ENCODE results near the gene GPR3.
"Not testable (repeated sequence)": the region's sequence is repeated elsewhere in the genome, so short reads cannot be mapped to it uniquely, and the experiment has no call there.

The GPR3 gene

DNA sequence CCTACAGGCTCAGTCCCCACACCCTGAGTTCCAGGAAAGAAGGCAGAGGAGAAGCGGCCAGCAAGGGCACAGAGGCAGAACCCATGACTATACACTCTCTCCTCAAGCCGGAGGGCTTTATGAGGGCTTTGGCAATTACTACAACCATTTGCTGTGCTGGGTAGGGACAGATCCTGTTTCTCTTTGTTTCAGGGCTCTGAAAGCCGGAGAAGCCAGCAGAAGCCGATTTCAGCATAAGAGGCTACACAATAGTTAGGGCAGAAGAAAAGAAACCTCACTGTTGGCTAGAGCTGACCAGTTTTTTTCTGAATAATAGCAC is 13.9 kb downstream of the GPR3 start:
- no peak overlapping the region for H3K4me3 ChIP-seq (ENCODE audit: control insufficient read depth, low read depth, low read length)
- TF ChIP-seq, protein P1, sequence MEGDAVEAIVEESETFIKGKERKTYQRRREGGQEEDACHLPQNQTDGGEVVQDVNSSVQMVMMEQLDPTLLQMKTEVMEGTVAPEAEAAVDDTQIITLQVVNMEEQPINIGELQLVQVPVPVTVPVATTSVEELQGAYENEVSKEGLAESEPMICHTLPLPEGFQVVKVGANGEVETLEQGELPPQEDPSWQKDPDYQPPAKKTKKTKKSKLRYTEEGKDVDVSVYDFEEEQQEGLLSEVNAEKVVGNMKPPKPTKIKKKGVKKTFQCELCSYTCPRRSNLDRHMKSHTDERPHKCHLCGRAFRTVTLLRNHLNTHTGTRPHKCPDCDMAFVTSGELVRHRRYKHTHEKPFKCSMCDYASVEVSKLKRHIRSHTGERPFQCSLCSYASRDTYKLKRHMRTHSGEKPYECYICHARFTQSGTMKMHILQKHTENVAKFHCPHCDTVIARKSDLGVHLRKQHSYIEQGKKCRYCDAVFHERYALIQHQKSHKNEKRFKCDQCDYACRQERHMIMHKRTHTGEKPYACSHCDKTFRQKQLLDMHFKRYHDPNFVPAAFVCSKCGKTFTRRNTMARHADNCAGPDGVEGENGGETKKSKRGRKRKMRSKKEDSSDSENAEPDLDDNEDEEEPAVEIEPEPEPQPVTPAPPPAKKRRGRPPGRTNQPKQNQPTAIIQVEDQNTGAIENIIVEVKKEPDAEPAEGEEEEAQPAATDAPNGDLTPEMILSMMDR (IDR thresholded peaks at IDR 0.05; ENCODE audit: control insufficient read depth, insufficient read depth, low read depth, low read length, missing control alignments) = no peak
- no peak for DNase-seq (ENCODE audit: low read depth)

DNA sequence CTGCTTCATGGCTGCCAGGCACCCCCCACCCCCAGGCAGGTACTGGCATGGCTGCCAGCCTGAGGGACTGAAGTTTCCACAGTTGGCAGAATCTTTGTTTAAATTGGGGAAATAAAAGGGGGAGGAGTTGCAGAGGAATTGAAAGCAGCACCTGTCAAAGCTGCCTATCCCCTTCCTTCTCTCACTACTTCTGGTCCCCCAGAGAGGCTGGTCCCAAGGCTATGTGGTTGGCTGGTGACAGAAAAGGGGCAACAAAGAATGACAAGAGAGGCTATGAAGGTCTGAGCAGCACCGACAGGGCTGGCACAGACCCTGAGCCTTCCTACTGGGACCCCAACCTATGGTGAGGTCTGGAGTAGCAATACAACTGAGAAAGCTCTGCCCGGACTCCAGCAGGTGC is 14.4 kb downstream of the GPR3 start:
- not testable (repeated sequence) for H3K4me3 ChIP-seq (ENCODE audit: control insufficient read depth, low read depth, low read length); DNase-seq (ENCODE audit: low read depth)

DNA sequence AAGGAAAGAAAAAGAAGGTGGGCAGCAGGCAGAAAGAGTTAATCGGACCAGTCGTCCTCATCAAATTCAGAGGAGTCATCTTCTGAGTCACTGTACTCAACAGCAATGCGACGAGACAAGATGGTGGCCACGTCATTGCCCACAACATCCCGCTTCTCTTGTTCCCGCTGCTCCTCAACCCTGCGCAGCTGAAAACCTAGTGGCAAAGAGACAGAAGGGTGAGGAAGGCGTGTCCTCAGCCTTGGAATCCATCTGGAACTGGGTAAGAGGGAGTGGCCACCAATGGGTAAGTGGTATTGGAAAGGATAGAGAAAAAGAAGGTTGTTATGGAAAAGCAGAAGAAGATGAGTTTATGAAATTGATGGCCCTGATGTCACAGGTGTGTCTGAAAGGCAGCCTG is 15.7 kb downstream of the GPR3 start:
- no peak overlapping the region for H3K4me3 ChIP-seq (ENCODE audit: control insufficient read depth, low read depth, low read length)
- DNase-seq (ENCODE audit: low read depth) = no peak
- TF ChIP-seq, protein P1 (IDR thresholded peaks at IDR 0.05; ENCODE audit: control insufficient read depth, insufficient read depth, low read depth, low read length, missing control alignments) = no peak

DNA sequence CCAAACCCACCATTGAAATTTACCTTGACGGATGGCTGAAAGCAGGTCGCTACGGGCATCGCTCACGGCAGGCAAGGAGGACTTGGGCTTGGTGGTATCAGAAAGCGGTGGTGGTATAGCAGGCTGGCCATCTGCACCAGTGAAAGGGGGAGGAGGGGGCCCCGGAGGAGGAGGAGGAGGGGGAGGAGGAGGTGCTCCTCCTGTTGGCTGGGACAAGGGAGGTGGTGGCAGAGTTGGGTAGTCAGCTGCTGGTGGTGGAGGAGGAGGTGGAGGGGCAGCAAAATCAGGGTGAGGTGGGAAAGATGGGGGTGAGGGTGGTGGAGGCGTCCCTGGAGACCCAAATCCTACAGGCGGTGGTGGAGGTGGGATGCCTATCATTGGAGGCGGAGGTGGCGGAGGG is 17.2 kb downstream of the GPR3 start:
- TF ChIP-seq, protein P1 (IDR thresholded peaks at IDR 0.05; ENCODE audit: control insufficient read depth, insufficient read depth, low read depth, low read length, missing control alignments) = no peak
- no peak for DNase-seq (ENCODE audit: low read depth)

DNA sequence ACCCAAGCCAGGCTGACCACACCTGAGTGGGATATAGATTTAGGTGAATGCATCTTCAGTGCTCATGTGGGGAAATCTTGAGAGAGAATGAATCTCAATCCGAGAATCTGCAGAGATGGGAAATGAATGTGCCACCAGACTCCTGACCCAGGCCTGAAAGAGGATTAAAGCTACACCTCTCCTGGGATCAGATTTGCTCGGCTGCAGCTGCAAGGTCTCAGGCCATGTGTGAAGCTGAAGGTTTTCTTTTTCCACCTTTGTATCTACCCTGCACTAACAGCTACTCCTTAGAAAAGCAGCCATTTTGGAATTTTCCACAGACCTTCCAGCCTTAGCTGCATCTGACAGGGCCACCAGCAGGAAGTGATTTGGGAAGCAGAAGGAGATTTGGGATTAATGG is 18.3 kb downstream of the GPR3 start:
- TF ChIP-seq, protein P1 (IDR thresholded peaks at IDR 0.05; ENCODE audit: control insufficient read depth, insufficient read depth, low read depth, low read length, missing control alignments) = no peak
- DNase-seq (ENCODE audit: low read depth) = no peak
- H3K4me3 ChIP-seq (ENCODE audit: control insufficient read depth, low read depth, low read length) = no peak overlapping the region

More for the DNA sequence above, 17.2 kb downstream of the GPR3 start:
- no peak overlapping the region for H3K4me3 ChIP-seq (ENCODE audit: control insufficient read depth, low read depth, low read length)

DNA sequence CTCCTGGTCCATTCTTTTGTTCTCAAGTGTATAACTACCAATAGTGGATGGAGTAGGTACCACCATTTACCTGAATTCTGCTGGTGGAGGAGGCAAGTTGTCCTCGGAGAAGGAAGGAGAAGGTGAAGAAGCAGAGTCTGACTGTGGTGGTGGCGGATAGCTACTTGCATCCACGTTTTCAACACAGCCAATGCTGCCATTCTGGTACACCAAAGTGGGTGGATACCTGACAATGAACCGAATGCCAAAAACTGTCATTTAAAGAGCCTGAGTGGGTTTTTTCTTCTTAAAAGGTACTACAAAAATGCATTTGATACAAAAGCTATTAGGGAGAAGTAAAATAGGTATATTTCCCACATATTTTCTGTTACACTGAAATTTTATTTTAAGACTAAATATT is 20.1 kb downstream of the GPR3 start:
- DNase-seq (ENCODE audit: low read depth) = no peak
- TF ChIP-seq, protein P1 (IDR thresholded peaks at IDR 0.05; ENCODE audit: control insufficient read depth, insufficient read depth, low read depth, low read length, missing control alignments) = no peak
- no peak overlapping the region for H3K4me3 ChIP-seq (ENCODE audit: control insufficient read depth, low read depth, low read length)

DNA sequence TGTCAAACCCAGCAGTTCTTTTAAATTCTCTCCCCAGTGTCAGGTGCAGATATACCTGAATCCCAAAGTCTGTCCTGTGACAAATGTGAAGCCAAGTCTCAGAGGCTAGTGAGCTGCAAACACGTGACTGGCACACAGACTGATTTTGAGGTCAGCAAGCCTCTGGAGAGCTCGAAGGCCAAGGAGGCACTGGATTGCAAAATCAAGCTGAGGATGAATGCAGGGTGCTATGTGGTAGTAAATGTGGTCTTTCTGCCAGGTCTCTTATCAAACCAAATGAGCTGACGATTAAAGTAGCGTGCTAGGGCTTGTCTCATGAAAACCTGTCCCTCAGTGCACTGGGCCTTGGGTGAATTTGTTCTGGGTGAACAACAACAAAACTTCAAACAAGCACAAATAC is 20.6 kb downstream of the GPR3 start:
- H3K4me3 ChIP-seq (ENCODE audit: control insufficient read depth, low read depth, low read length) = no peak overlapping the region
- no peak for DNase-seq (ENCODE audit: low read depth)
- TF ChIP-seq, protein P1 (IDR thresholded peaks at IDR 0.05; ENCODE audit: control insufficient read depth, insufficient read depth, low read depth, low read length, missing control alignments) = no peak
